ENCODE results near the gene GBP3.
"Not testable (repeated sequence)": the region's sequence is repeated elsewhere in the genome, so short reads cannot be mapped to it uniquely, and the experiment has no call there.

GBP3 gene

DNA sequence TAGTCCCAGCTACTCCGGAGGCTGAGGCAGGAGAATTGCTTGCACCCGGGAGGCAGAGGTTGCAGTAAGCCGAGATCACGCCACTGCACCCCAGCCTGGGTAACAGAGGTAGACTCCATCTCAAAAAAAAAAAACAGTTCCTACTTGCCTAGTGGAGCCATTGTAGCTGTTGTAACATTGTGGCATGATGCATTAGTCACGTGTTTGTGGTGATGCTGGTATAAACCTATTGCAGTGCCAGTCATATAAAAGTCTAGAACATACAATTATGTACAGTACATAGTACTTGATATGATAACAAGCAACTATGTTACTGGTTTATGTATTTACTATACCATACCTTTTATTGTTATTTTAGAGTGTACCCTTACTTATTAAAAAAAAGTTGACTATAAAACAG, 46.4 kb downstream of the GBP3 start:
- DNase-seq (ENCODE audit: low read depth) = no peak

DNA sequence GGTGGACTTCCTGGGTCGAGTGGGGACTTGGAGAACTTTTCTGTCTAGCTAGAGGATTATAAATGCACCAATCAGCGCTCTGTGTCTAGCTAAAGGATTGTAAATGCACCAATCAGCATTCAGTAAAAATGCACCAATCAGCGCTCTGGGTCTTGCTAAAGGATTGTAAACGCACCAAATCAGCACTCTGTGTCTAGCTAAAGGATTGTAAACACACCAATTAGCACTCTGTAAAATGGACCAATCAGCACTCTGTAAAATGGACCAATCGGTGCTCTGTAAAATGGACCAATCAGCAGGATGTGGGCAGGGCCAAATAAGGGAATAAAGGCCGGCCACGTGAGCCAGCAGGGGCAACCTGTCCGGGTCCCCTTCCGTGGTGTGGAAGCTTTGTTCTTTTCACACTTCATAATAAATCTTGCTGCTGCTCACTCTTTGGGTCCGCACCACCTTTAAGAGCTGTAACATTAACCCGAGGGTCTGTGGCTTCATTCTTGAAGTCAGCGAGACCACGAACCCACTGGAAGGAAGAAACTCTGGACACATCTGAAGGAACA, 48.0 kb downstream of the GBP3 start:
- DNase-seq (ENCODE audit: low read depth) = not testable (repeated sequence)

DNA sequence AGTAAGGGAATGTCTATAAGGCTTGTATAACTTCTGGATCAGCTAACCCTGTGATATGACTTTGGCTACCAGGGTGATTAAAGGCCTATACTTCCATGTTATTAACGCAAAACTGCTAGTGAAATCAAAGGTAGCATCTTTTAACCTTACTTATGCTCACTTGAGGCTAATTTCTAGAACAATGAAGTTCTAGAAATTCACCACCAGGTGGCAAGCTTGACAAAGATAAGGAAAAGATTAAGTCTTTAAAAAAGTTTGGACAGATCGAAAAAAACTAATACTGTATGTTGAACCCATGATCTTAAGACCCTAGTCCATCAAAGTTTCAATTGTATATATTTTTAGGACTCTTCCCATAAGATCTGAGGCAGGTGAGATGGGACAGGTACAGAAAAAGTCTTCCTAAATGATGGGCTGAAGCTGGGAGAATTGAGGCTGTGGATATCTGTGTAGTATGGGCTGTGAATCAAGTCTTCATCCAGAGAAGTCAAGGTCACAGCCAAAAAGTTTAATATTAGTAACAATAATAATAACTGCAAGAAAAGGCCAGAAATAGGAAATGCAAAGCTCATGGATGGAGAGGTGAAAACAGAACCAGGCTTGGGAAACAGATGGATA, 49.0 kb downstream of the GBP3 start:
- no peak for DNase-seq (ENCODE audit: low read depth)

DNA sequence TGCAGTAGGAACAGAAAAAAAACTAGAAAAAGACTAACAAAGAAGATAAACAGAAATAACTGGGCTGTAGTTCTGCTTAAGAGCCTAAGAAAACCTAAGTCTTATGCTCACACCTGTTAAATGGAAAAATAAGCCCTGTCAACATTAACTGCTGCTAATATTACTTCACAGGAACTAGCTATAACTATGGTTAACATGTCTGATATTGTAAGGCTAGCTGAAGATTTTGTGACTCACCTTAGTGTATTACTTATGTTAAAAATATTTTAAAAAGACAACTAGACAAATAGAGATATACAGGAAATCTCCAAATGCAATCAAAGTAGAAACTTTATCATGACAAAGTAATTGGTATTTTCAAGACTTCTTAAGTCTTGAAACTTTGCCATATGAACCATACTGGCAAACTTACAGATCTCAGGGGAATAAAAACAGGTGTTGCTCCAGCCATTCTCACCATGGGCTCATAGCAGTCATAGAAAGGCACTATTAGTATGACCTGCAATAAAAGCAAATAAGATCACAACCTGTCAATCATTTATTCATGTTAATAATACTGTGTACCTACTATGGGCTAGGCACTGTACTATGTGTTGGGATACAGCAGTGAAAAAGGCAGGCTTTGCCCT, 60.9 kb downstream of the GBP3 start:
- DNase-seq (ENCODE audit: low read depth) = no peak

DNA sequence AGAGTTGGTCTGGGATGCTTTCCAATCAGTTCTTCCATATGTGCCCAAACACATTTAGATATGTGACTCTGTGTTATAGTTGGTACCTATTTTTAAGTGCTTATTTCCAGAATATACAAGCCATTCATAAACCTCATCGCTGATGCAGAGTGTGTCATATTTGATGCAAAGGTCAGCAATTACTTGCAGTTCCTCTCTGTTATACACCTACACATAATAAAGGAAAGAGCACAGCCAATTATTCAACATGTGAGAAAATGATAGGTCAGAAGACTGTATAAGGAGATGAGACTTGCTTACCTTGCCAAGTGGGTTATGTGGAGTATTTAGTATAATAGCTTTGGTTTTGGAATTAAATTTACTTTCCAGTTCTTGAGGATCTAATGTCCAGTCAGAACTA, 61.6 kb downstream of the GBP3 start:
- no peak for DNase-seq (ENCODE audit: low read depth)

Data from stromal cell of bone marrow (primary cell).